Measurements from ENCODE around the gene RAB9A.
"Not testable (repeated sequence)": the region's sequence is repeated elsewhere in the genome, so short reads cannot be mapped to it uniquely, and the experiment has no call there.

The RAB9A gene

DNA sequence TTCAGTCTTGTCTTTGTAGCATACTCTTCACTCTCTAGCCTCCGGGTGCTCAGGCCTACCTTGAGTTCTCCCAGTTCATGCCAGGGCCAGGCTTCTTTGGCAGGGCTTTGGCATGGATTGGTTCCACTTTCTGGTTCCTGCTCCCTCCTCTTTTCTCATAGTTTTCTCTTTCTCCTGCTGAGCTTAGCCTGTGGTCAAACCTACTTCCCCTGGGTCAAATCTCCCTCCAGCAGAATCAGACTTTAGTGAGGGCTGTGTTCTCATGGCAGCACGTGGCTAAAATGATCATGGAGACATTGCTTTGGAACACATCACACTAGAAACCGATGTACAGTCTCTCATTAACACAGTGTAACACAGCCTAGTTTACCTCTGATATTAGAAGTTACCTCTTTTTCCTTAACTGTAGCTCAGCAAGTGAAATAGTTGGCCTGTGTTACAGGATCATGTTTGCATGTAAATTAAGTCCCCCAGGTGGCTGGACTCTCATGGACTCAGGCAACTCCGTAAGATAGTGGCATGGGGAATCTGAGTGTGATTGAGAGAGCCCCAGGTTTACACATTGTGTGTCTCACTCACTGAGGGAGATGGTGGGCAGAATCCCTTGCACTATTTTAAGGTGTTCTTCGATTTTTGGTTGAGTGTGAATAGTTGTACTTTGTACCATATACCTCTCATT is 13.3 kb downstream of the RAB9A start:
- DNase-seq (ENCODE audit: low read depth), result no peak

GRCh38 chrX:13703135-13703534 is 14.2 kb downstream of the RAB9A start:
- no peak for DNase-seq (ENCODE audit: low read depth)

- no peak for DNase-seq (ENCODE audit: low read depth)
Observed at GRCh38 chrX:13703589-13703988, 14.7 kb downstream of the RAB9A start.

GRCh38 chrX:13711141-13711540 is 22.2 kb downstream of the RAB9A start:
- no peak for DNase-seq (ENCODE audit: low read depth)

- no peak for DNase-seq (ENCODE audit: low read depth)
Observed at GRCh38 chrX:13716455-13716854, 27.5 kb downstream of the RAB9A start.

DNA sequence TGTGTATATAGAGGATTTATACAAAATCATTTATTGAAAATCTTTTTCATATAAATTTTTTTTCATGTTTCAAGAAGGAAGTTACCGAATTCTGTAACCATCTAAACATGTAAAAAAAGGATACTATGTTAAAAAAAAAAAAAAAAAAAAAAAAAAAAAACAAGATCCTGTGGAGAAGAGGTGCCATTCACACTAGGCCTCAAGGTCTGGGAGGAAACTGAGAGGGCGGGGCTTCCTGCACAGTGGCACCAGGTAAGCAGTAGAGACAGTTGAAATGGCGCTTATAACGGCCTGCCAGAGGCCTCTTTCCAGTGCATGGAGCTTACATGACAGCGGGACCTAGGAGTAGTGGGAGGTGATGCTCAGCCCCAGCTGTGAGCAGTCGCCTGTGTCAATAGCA is 28.0 kb downstream of the RAB9A start:
- DNase-seq (ENCODE audit: low read depth), result no peak

DNA sequence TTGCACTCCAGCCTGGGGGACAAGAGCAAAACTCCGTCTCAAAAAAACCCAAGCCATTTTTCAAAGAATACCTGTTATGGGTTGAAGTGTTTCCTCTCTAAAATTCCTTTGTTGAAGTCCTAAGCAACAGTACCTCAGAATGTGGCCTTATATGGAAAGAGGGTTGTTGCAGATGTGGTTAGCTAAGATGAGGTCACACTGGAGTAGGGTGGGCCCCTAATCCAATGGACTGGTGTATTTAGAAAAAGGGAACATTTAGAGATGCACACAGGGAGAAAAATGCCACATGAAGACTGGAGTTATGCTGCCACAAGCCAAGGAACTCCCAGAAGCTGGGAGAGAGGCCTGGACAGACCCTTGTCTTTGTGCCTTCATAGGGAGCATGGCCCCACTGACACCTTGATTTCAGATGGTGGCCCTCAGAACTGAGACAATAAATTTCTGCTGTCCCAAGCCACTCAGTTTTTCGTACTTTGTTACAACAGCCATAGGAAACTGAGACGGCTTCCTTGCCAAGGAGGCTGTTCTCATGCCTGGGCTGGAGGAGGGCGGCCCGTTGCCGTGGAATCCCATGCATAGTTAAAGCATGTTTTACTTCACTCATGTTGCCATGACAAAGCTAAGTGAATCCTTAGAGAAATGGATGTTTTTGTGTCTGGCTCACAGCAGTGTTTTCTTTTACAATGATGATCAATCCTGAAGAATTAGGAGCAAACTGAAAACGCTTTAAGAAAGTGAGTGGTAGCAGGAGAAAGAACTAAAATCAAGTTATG is 29.0 kb downstream of the RAB9A start:
- DNase-seq (ENCODE audit: low read depth), result no peak

DNA sequence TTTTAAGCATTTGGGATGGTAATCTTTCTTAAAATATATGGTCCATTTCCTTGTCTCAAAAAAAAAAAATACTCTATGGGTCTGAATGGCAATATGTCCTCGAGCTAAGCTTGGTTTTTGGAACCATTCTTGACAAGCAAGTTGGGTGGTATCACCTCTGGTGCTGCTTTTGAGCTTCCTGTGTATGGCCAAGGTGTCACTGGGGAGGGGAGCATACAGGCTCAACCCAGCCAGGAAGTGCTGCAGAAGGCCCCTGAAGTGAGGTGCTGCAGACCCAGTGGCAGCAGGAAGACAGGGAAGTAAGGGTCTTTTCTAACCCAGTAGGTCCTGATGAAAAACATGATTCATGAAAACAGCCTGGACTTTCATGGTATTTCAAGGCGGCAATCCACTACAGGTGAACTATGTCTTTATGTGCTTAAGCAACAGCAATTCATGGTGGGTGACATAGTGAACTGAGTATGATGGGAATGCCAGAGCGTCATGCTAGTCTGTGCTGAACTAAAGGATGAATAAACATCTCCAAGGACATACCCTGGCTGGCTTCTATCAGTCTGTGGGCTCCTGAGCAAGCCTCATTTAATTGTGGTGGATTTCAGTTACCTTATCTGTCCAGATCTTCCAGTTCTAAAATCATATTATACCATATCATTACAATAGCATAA is 30.4 kb downstream of the RAB9A start:
- DNase-seq (ENCODE audit: low read depth), result no peak

- no peak for DNase-seq (ENCODE audit: low read depth)
Observed at GRCh38 chrX:13721371-13721770, 32.4 kb downstream of the RAB9A start.

DNA sequence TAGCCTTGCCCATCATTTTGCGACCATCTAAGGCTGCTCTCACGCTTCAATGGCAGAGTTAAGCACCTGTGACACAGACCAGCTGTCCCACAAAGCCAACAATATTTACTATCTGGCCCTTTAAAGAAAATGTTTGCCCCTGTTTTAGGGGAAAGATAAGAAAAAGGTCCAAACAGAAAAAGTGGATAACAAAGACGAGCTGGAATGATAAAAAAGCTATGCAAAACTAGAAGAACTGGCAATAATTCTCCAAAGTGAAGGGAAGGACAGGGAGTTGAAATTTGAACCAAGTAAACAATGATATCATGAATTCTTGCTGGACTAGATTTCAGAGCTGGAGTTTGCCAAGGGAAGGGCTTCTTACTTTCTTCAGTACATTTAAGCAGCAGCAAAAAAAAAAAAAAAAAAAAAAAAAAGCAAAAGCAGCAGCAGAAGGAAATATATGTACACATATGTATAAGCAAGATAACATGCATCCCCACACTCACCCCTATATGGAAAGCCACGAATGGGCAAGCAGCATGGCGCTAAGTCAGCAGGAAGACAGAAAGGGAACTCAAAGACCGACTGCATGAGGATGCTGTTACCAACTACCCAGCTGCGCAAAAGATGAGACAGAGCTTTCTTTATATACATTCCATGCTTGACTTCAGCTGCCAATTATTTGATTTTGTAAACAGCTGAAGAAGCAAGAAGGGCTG is 33.0 kb downstream of the RAB9A start:
- no peak for DNase-seq (ENCODE audit: low read depth)

DNA sequence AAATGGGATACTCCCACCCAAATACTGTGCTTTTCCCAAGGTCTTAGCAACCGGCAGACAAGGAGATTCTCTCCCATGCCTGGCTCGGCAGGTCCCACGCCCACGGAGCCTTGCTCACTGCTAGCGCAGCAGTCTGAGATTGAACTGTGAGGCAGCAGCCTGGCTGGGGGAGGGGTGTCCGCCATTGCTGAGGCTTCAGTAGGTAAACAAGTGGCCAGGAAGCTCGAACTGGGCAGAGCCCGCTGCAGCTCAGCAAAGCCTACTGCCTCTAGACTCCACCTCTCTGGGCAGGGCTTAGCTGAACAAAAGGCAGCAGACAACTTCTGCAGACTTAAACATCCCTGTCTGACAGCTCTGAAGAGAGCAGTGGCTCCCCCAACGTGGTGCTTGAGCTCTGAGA is 36.0 kb downstream of the RAB9A start:
- DNase-seq (ENCODE audit: low read depth), result peak; percentile 7

DNA sequence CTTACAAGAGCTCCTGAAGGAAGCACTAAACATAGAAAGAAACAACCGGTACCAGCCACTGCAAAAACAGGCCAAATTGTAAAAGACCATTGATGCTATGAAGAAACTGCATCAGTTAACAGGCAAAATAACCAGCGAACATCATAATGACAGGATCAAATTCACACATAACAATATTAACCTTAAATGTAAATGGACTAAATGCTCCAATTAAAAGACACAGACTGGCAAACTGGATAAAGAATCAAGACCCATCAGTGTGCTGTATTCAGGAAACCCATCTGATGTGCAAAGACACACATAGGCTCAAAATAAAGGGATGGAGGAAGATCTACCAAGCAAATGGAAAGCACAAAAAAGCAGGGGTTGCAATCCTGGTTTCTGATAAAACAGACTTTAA is 37.7 kb downstream of the RAB9A start:
- DNase-seq (ENCODE audit: low read depth), result not testable (repeated sequence)

DNA sequence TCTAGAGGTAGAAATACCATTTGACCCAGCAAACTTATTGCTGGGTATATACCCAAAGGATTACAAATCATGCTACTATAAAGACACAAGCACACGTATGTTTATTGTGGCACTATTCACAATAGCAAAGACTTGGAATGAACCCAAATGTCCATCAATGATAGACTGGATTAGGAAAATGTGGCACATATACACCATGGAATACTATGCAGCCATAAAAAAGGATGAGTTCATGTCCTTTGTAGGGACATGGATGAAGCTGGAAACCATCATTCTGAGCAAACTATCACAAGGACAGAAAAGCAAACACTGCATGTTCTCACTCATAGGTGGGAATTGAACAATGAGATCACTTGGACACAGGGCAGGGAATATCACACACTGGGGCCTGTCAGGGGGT is 41.6 kb downstream of the RAB9A start:
- not testable (repeated sequence) for DNase-seq (ENCODE audit: low read depth)

- DNase-seq (ENCODE audit: low read depth), result no peak
Observed at GRCh38 chrX:13732246-13733067, 43.5 kb downstream of the RAB9A start.

DNA sequence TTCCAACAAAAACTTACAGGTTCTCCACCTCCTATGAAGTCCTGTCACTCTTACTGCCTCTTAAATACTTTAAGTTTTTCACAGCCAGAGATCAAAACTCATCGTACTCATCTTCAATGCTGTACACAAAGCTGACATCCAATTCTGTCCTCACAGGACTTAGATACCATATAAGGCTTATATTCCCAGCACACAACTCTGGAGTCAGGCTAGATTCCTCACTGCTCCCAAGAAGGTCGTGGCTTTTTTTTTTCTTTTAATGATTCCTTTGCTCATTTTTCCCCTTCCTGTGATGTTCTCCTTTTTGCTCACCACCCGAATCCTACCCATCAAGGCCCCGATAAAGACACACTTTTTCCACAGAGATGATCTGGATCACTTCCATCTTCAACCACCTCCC is 44.6 kb downstream of the RAB9A start:
- no peak for DNase-seq (ENCODE audit: low read depth)

DNA sequence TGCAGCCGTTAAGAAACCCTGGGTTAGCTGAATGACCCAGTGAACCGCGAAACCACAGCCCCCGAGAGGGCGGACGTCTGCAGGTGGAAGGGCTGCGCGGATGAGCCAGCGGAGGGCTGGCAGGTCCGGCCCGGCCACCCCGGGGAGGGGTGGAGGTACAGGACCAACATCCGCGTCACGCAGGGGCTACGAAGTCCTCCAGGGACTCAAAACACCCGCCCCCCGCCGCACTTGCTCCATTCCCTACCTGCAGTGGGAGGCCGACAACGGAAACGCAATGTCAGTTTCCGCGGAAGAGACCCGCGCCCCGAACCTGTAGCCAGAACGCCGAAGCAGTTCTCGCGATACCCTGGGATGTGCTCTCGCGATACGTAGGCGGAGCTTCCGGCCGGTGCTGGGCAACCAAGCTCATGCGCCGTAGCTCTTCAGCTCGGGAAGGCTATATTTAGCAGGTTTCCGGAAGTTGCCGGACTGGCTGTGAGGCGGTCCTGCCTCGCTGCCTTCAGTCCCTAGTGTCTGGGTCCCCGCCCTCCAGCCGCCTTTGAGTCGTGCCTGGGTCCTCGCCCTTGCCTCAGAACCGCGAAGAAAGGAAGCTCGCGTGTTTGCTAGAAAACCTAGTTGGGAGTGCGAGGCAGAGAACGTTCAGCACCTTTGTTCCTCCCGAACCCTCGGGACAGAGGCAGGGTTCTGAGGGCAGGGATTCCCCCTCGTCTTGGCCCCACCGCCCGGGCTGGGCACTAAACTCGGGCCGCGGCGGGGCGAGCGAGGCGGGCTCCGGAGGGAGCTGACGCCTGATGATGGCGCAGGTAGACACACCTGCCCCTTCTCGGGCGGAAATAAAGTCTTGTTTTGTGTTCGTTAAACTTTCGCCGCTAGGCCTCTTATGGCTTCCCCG is 45.6 kb downstream of the RAB9A start, which contains the start of the genes OFD1 and TRAPPC2:
Gene OFD1, plus strand, starts transcription at position 471 of the 895 bp plus-strand sequence. Its CDS starts 324 bp downstream, at position 795.
Gene TRAPPC2, minus strand, starts transcription at position 343 of the 895 bp plus-strand sequence. CDS start 14,657 bp downstream, outside the sequence.
- DNase-seq (ENCODE audit: low read depth), result peak; percentile 79

GRCh38 chrX:13741695-13742094 is 52.8 kb downstream of the RAB9A start:
- DNase-seq (ENCODE audit: low read depth), result no peak

GRCh38 chrX:13742397-13743176 is 53.7 kb downstream of the RAB9A start:
- DNase-seq (ENCODE audit: low read depth), result peak; percentile 21

DNA sequence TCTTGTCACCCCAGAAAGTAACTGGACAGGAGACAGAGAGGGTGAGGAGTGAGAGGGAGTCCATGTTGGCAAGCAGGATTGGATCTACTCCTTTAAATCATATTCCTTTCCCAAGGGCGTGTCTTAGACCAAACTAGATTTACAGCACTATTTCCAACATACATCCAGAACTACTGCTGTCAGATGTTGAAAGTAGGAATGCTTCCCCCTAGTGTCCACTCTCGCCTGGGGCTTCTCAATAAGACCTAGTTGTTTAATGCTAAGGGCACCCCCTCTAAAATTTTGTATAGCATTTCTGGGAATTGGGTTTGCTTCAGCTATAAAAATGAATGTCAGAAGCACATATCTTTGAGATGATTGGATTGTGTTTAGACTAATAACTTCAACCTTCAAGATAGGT is 58.9 kb downstream of the RAB9A start:
- DNase-seq (ENCODE audit: low read depth), result no peak
